OCI-LY3 (cell line): ENCODE measurements around the gene TCF23.

Experiments
- CTCF ChIP-seq: fragments of 200-600, 300-600 bp; sonication (generic); IDR thresholded peaks from 2 replicates; pipeline ENCODE4 v1.5.1; 2014; ENCODE audit warnings: antibody characterized with exemption, low read length, low read depth
- EZH2phosphoT487 ChIP-seq: fragments of 200-600 bp; shearing (Covaris generic); IDR thresholded peaks from 2 replicates; pipeline ENCODE4 v1.6.1; 2018; ENCODE audit warnings: antibody characterized with exemption, mixed run types, low read depth

GRCh38 chr2:27105981-27106380 is 42.8 kb upstream of the TCF23 start:
- TF ChIP-seq CTCF (no peak), EZH2phosphoT487 (no peak)
